K562 (cell line): ENCODE data around the gene UBE2G2.

Experiments used
- EZH2 ChIP-seq: IDR thresholded peaks from 2 replicates; pipeline ENCODE4 v1.6.1; 2012; ENCODE audit warnings: low read depth, mild to moderate bottlenecking, inconsistent platforms, low read length, borderline replicate concordance
- FOXJ3 ChIP-seq: sonication (generic); formaldehyde crosslinking; IDR thresholded peaks from 2 replicates; pipeline ENCODE4 v1.4.0; 2020; ENCODE audit warnings: mild to moderate bottlenecking, missing genetic modification reagents
- GABPA ChIP-seq: fragments of 200-800 bp; sonication (Bioruptor generic); conservative IDR thresholded peaks from 2 replicates; pipeline ENCODE4 v1.6.1; 2016; ENCODE audit warnings: low read depth, missing genetic modification characterization, missing compliant biosample characterization
- GATA2 ChIP-seq: sonication (generic); formaldehyde crosslinking; IDR thresholded peaks from 2 replicates; pipeline ENCODE4 v1.4.0; 2020; ENCODE audit warnings: mild to moderate bottlenecking, missing genetic modification reagents
- HDGF ChIP-seq: fragments of 450-650 bp; IDR thresholded peaks from 2 replicates; pipeline ENCODE4 v1.6.1; 2016
- JUND ChIP-seq, 2 experiments: IDR thresholded peaks; 2 replicates in 1 of 2; 3 replicates in 1 of 2; pipeline ENCODE4 v1.6.1; 2011; ENCODE audit warnings: borderline replicate concordance in 2 of 2, low read depth in 2 of 2, low read length in 2 of 2, improper control_type of control experiment in 1 of 2, missing biosample characterization in 1 of 2, missing genetic modification characterization in 1 of 2, missing genetic modification reagents in 1 of 2
- MCM3 ChIP-seq: fragments of 450-650 bp; IDR thresholded peaks from 2 replicates; pipeline ENCODE4 v1.6.1; 2016
- NRF1 ChIP-seq, 2 experiments: fragments of 450-650 bp; IDR thresholded peaks in 1 of 2; conservative IDR thresholded peaks in 1 of 2; 2 replicates each; pipeline ENCODE4 v1.6.1; 2014; ENCODE audit warnings: mild to moderate bottlenecking in 2 of 2
- POLR2AphosphoS5 ChIP-seq: IDR thresholded peaks from 2 replicates; pipeline ENCODE4 v1.6.1; 2011; ENCODE audit warnings: mild to moderate bottlenecking, low read depth, low read length, moderate library complexity; ENCODE audit not compliant: control insufficient read depth, insufficient read depth
- POLR3G ChIP-seq: IDR thresholded peaks from 2 replicates; pipeline ENCODE4 v1.6.1; 2011; ENCODE audit not compliant: insufficient read length, insufficient replicate concordance; ENCODE audit errors: extremely low read depth
- ZNF197 ChIP-seq: fragments of 200-800 bp; sonication (Bioruptor generic); IDR thresholded peaks from 2 replicates; pipeline ENCODE4 v1.6.1; 2016; ENCODE audit warnings: low read depth, missing genetic modification characterization, missing compliant biosample characterization
- TF ChIP-seq, protein P1 (sequence below), 2 experiments: fragments of 450-650 bp; IDR thresholded peaks; 2 replicates each; pipeline ENCODE4 v1.6.1; 2016
- TF ChIP-seq, protein P2 (sequence below), 2 experiments: IDR thresholded peaks; 2 replicates each; pipeline ENCODE4 v1.6.1; 2011; ENCODE audit warnings: borderline replicate concordance in 1 of 2, control low read depth in 1 of 2, low read depth in 1 of 2, low read length in 1 of 2, mild to moderate bottlenecking in 1 of 2, mixed read lengths in 1 of 2, moderate library complexity in 1 of 2; ENCODE audit not compliant: insufficient read depth in 1 of 2, insufficient read length in 1 of 2, poor library complexity in 1 of 2, severe bottlenecking in 1 of 2; ENCODE audit errors: extremely low read depth in 1 of 2

DNA sequence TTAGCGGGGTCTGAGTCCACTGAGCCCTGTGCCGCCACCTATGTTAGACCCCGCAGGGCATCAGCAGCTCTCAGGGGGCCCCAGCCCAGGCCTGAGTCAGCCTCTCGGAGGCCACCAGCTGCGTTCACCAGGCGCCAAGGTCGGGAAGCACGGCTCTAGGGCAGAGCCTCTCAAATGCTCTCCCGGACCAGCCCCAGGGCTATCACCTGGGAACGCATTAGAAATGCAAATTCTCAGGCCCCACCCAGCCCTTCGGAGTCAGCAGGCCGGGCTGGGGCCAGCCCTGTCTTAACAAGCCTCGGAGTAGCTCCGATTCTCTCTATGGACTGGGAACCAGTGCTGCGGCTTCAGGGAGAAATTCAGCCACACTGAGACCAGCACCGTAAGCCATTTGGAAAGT lies 53.0 kb downstream of the UBE2G2 start:
- TF ChIP-seq, protein P1, sequence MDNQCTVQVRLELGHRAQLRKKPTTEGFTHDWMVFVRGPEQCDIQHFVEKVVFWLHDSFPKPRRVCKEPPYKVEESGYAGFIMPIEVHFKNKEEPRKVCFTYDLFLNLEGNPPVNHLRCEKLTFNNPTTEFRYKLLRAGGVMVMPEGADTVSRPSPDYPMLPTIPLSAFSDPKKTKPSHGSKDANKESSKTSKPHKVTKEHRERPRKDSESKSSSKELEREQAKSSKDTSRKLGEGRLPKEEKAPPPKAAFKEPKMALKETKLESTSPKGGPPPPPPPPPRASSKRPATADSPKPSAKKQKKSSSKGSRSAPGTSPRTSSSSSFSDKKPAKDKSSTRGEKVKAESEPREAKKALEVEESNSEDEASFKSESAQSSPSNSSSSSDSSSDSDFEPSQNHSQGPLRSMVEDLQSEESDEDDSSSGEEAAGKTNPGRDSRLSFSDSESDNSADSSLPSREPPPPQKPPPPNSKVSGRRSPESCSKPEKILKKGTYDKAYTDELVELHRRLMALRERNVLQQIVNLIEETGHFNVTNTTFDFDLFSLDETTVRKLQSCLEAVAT (IDR thresholded peaks at IDR 0.05): no peak
- no peak for TF ChIP-seq MCM3
- TF ChIP-seq, protein P2, sequence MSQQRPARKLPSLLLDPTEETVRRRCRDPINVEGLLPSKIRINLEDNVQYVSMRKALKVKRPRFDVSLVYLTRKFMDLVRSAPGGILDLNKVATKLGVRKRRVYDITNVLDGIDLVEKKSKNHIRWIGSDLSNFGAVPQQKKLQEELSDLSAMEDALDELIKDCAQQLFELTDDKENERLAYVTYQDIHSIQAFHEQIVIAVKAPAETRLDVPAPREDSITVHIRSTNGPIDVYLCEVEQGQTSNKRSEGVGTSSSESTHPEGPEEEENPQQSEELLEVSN (IDR thresholded peaks at IDR 0.05; ENCODE audit: borderline replicate concordance in 1 of 2, extremely low read depth in 1 of 2, insufficient read depth in 1 of 2, insufficient read length in 1 of 2, low read depth in 1 of 2, low read length in 1 of 2, poor library complexity in 1 of 2, severe bottlenecking in 1 of 2): no peak
- no peak for TF ChIP-seq POLR2AphosphoS5
- no peak for TF ChIP-seq FOXJ3
- TF ChIP-seq EZH2: no peak
- no peak for TF ChIP-seq NRF1 (conservative IDR thresholded peaks at IDR 0.05 in 1 of 2, IDR thresholded peaks at IDR 0.05 in 1 of 2)
- TF ChIP-seq POLR3G: no peak
- no peak for TF ChIP-seq HDGF
- no peak for TF ChIP-seq GABPA (tag)
- TF ChIP-seq ZNF197 (CRISPR knock-in tag): no peak
- no peak for TF ChIP-seq GATA2 (CRISPR knock-in tag)
- TF ChIP-seq JUND (IDR thresholded peaks at IDR 0.05; ENCODE audit: borderline replicate concordance, low read depth, low read length): no peak
- no peak for TF ChIP-seq JUND (tag; IDR thresholded peaks at IDR 0.05; ENCODE audit: borderline replicate concordance, low read depth, low read length)
